ENCODE measurements around the gene TMPRSS5. TPM values are rescaled to one million over a fixed set of nuclear protein-coding genes. Genes with fewer than 3 reads are reported as not detected.

Gene TMPRSS5
- polyA plus RNA-seq, 1 donor (not counting 4 experiments of a cell fraction or from before 2014, with no cell fraction given): 0.04 TPM

DNA sequence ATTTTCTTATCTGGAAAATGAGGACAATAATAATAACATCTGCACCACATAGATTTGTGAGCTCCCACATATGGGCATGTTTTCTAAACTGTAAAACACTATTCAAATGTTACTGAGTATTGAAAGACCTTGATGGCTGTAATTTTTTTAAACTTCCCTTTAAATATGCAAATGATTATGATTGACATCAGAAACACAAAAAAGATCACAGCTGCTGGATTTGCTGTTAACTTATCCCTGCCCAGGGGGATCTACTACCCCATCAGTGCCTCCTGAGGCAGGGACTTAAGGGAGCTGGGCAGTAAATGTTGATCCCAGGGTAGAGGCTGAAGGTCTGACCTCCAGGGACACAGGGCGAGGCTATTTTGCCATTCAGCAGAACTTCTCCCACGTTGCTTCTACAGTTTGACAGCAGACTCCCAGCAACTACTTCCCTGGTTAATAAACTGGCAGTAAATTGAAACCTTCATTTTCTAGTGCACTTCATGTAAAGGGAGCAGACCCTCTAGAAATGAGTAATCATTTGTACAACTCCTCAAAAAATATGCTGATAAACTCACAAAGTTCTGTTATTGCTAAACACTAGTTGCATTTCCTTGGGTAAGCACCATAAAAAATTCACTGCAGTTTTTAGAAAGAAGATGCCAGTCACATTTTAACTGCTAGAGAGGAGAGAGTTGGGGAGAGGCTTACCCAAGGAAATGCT is 20.3 kb downstream of the TMPRSS5 start:
- Histone ChIP-seq H3K9ac (ENCODE audit: control insufficient read depth, extremely low read depth, insufficient read depth, low read length) (no peak overlapping the region), H4K20me1 (ENCODE audit: control insufficient read depth, extremely low read depth, insufficient read depth, low read length) (no peaks in the 10 kb centered on the region), H3K4me3 (ENCODE audit: control insufficient read depth in 2 of 3, extremely low read depth in 1 of 3, insufficient read depth in 2 of 3, low read depth in 1 of 3, low read length in 3 of 3) (no peak overlapping the region), H3K36me3 (ENCODE audit: control insufficient read depth in 2 of 2, extremely low read depth in 1 of 2, insufficient read depth in 2 of 2, low read length in 2 of 2) (no peaks in the 10 kb centered on the region), H3K27me3 (ENCODE audit: control insufficient read depth, extremely low read depth, insufficient read depth, low read length) (peaks cover 5% of the 10 kb centered on the region), H2AFZ (ENCODE audit: control insufficient read depth, low read length) (no peak overlapping the region), H3K27ac (ENCODE audit: control insufficient read depth, insufficient read depth, low read length) (no peak overlapping the region), H3K4me2 (ENCODE audit: control insufficient read depth, extremely low read depth, insufficient read depth, low read depth, low read length) (no peak overlapping the region), H3K79me2 (ENCODE audit: control insufficient read depth, insufficient read depth, low read length) (no peaks in the 10 kb centered on the region), H3K4me1 (ENCODE audit: control insufficient read depth, extremely low read depth, insufficient read depth, low read length) (peaks cover 7% of the 10 kb centered on the region), H3K9me3 (ENCODE audit: control insufficient read depth, low read depth, low read length) (no peaks in the 10 kb centered on the region), H3K9me1 (ENCODE audit: control insufficient read depth, extremely low read depth, insufficient read depth, low read length) (no peaks in the 10 kb centered on the region)
- dilution Hi-C loops (cut with MboI; ENCODE audit: extremely low pct_ligation_motif_present, low sequenced_read_pairs): no loop called here
- DNase-seq (ENCODE audit: low read depth, low spot score) (no peak), FAIRE-seq (no peak)
- TF ChIP-seq EZH2 (IDR thresholded peaks at IDR 0.05; ENCODE audit: low read length): no peak
- no peak for TF ChIP-seq CTCF (optimal IDR thresholded peaks at IDR 0.05 in 1 of 3, IDR thresholded peaks at IDR 0.05 in 1 of 3, conservative IDR thresholded peaks at IDR 0.05 in 1 of 3; ENCODE audit: extremely low read depth in 1 of 3, insufficient read depth in 2 of 3, low read length in 3 of 3)

DNA sequence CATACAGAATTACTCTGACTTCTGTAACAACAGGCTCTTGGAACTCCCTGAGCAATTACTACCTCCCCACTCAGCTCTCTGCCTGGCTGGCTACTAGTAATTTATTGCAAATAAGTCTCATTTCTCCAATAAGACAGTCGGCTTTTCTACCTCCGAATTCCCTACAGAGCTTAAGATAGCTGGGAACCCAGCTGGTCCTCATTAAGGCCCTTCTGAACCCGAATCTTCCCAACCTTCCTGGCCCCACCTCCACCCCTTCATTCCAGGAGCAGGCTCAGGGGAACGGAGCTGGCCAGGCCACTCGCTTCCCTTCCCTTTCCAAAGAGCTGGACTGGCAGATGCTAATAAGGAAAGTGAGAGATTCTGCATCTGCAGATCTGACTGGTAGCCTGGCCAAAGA is 21.6 kb downstream of the TMPRSS5 start:
- TF ChIP-seq CTCF (optimal IDR thresholded peaks at IDR 0.05 in 1 of 3, IDR thresholded peaks at IDR 0.05 in 1 of 3, conservative IDR thresholded peaks at IDR 0.05 in 1 of 3; ENCODE audit: extremely low read depth in 1 of 3, insufficient read depth in 2 of 3, low read length in 3 of 3): no peak
- TF ChIP-seq EZH2 (IDR thresholded peaks at IDR 0.05; ENCODE audit: low read length): no peak
- Histone ChIP-seq H4K20me1 (ENCODE audit: control insufficient read depth, extremely low read depth, insufficient read depth, low read length) (no peaks in the 10 kb centered on the region), H3K9ac (ENCODE audit: control insufficient read depth, extremely low read depth, insufficient read depth, low read length) (no peak overlapping the region), H3K27ac (ENCODE audit: control insufficient read depth, insufficient read depth, low read length) (no peak overlapping the region), H3K36me3 (ENCODE audit: control insufficient read depth in 2 of 2, extremely low read depth in 1 of 2, insufficient read depth in 2 of 2, low read length in 2 of 2) (no peaks in the 10 kb centered on the region), H3K4me3 (ENCODE audit: control insufficient read depth in 2 of 3, extremely low read depth in 1 of 3, insufficient read depth in 2 of 3, low read depth in 1 of 3, low read length in 3 of 3) (no peak overlapping the region), H3K9me1 (ENCODE audit: control insufficient read depth, extremely low read depth, insufficient read depth, low read length) (no peaks in the 10 kb centered on the region), H3K4me1 (ENCODE audit: control insufficient read depth, extremely low read depth, insufficient read depth, low read length) (no peaks in the 10 kb centered on the region), H3K4me2 (ENCODE audit: control insufficient read depth, extremely low read depth, insufficient read depth, low read depth, low read length) (no peak overlapping the region), H3K9me3 (ENCODE audit: control insufficient read depth, low read depth, low read length) (no peaks in the 10 kb centered on the region), H3K27me3 (ENCODE audit: control insufficient read depth, extremely low read depth, insufficient read depth, low read length) (peaks cover 5% of the 10 kb centered on the region), H3K79me2 (ENCODE audit: control insufficient read depth, insufficient read depth, low read length) (no peaks in the 10 kb centered on the region), H2AFZ (ENCODE audit: control insufficient read depth, low read length) (no peak overlapping the region)
- DNase-seq (ENCODE audit: low read depth, low spot score) (no peak), FAIRE-seq (no peak)
- dilution Hi-C loops (cut with MboI; ENCODE audit: extremely low pct_ligation_motif_present, low sequenced_read_pairs): no loop called here

Data from keratinocyte (primary cell).